ENCODE measurements around the gene SAMD11. TPM values are rescaled to one million over a fixed set of nuclear protein-coding genes. Genes with fewer than 3 reads are reported as not detected.

The SAMD11 gene
- total RNA-seq, 1 experiment from 2014 or later: 0.54 TPM

- Mint-ChIP-seq H3K27ac (ENCODE audit: unreplicated experiment) (peak overlapping the region; percentile 27), H3K4me1 (ENCODE audit: low read depth, unreplicated experiment) (peaks cover 13% of the 10 kb centered on the region), H3K4me3 (ENCODE audit: low read depth, unreplicated experiment) (peak overlapping the region; percentile 54), H3K27me3 (ENCODE audit: unreplicated experiment) (peaks cover 9% of the 10 kb centered on the region), H3K36me3 (ENCODE audit: insufficient read depth, unreplicated experiment) (peaks cover 21% of the 10 kb centered on the region), H3K9me3 (ENCODE audit: low read depth, unreplicated experiment) (no peaks in the 10 kb centered on the region)
- intact Hi-C loops (cut with micrococcal nuclease; ENCODE audit: unreplicated experiment): no loop called here
- BruUV-seq (replicated peaks): no TSS peak
- CTCF ChIA-PET: interaction anchor here (0.6 kb wide), 1 partner anchor 29 kb away, joined by 5 read pairs; no protein-coding TSS in a partner anchor
- no peak for DNase-seq
- TF ChIP-seq CTCF (IDR thresholded peaks at IDR 0.05; ENCODE audit: unreplicated experiment): no peak
Measured at GRCh38 chr1:941015-941587, 17.4 kb downstream of the SAMD11 start.

- CTCF ChIA-PET: interaction anchor here (0.6 kb wide), 1 partner anchor 29 kb away, joined by 5 read pairs; no protein-coding TSS in a partner anchor
- peak overlapping the region; percentile 54 for H3K4me3 Mint-ChIP-seq (ENCODE audit: low read depth, unreplicated experiment)
- no TSS peak for BruUV-seq (replicated peaks)
Measured at GRCh38 chr1:941588-942383, 18.1 kb downstream of the SAMD11 start.

GRCh38 chr1:942411-942821 lies 18.7 kb downstream of the SAMD11 start:
- peaks cover 21% of the 10 kb centered on the region for H3K36me3 Mint-ChIP-seq (ENCODE audit: insufficient read depth, unreplicated experiment)
- no peak overlapping the region for H3K4me3 Mint-ChIP-seq (ENCODE audit: low read depth, unreplicated experiment)
- no peak for DNase-seq
- H3K4me1 Mint-ChIP-seq (ENCODE audit: low read depth, unreplicated experiment): peaks cover 13% of the 10 kb centered on the region
- peaks cover 9% of the 10 kb centered on the region for H3K27me3 Mint-ChIP-seq (ENCODE audit: unreplicated experiment)
- no TSS peak for BruUV-seq (replicated peaks)
- TF ChIP-seq CTCF (IDR thresholded peaks at IDR 0.05; ENCODE audit: unreplicated experiment): no peak
- CTCF ChIA-PET: no interaction called here
- H3K27ac Mint-ChIP-seq (ENCODE audit: unreplicated experiment): no peak overlapping the region
- H3K9me3 Mint-ChIP-seq (ENCODE audit: low read depth, unreplicated experiment): no peaks in the 10 kb centered on the region
- intact Hi-C loops (cut with micrococcal nuclease; ENCODE audit: unreplicated experiment): no loop called here

More at GRCh38 chr1:941588-942383, 18.1 kb downstream of the SAMD11 start:
- peaks cover 21% of the 10 kb centered on the region for H3K36me3 Mint-ChIP-seq (ENCODE audit: insufficient read depth, unreplicated experiment)
- no peaks in the 10 kb centered on the region for H3K9me3 Mint-ChIP-seq (ENCODE audit: low read depth, unreplicated experiment)
- DNase-seq: peak; percentile 44
- peaks cover 13% of the 10 kb centered on the region for H3K4me1 Mint-ChIP-seq (ENCODE audit: low read depth, unreplicated experiment)
- H3K27ac Mint-ChIP-seq (ENCODE audit: unreplicated experiment): peak overlapping the region; percentile 27
- no peak for TF ChIP-seq CTCF (IDR thresholded peaks at IDR 0.05; ENCODE audit: unreplicated experiment)
- H3K27me3 Mint-ChIP-seq (ENCODE audit: unreplicated experiment): peaks cover 9% of the 10 kb centered on the region
- intact Hi-C loops (cut with micrococcal nuclease; ENCODE audit: unreplicated experiment): no loop called here

GRCh38 chr1:942864-943533 lies 19.3 kb downstream of the SAMD11 start:
- Mint-ChIP-seq H3K9me3 (ENCODE audit: low read depth, unreplicated experiment) (no peaks in the 10 kb centered on the region), H3K4me1 (ENCODE audit: low read depth, unreplicated experiment) (peaks cover 9% of the 10 kb centered on the region), H3K27me3 (ENCODE audit: unreplicated experiment) (peaks cover 9% of the 10 kb centered on the region), H3K36me3 (ENCODE audit: insufficient read depth, unreplicated experiment) (peaks cover 21% of the 10 kb centered on the region), H3K4me3 (ENCODE audit: low read depth, unreplicated experiment) (no peak overlapping the region), H3K27ac (ENCODE audit: unreplicated experiment) (no peak overlapping the region)
- TF ChIP-seq CTCF (IDR thresholded peaks at IDR 0.05; ENCODE audit: unreplicated experiment): no peak
- CTCF ChIA-PET: no interaction called here
- DNase-seq: no peak
- no TSS peak for BruUV-seq (replicated peaks)
- intact Hi-C loops (cut with micrococcal nuclease; ENCODE audit: unreplicated experiment): no loop called here
